OCI-LY1 (cell line): ENCODE measurements around the gene ITGA4.

ENCODE experiments used
- H2AFZ ChIP-seq: fragments of 200-600 bp; sonication (generic), shearing (Covaris generic); 2 replicates; pipeline ENCODE4 v1.6.0; 2014; ENCODE audit warnings: antibody characterized with exemption, mild to moderate bottlenecking, low read length
- H3F3A ChIP-seq: fragments of 200-600 bp; sonication (generic), shearing (Covaris generic); 2 replicates; pipeline ENCODE4 v1.6.0; 2014; ENCODE audit warnings: mild to moderate bottlenecking, antibody characterized with exemption, low read length, moderate library complexity; ENCODE audit not compliant: insufficient read depth
- H3K27ac ChIP-seq: fragments of 200-600 bp; sonication (generic); 2 replicates; pipeline ENCODE4 v1.5.1; 2014; ENCODE audit warnings: low read length, mixed run types, mild to moderate bottlenecking, low read depth; ENCODE audit not compliant: poor library complexity, severe bottlenecking
- H3K27me3 ChIP-seq: fragments of 200-600 bp; sonication (generic); 2 replicates; pipeline ENCODE4 v1.6.0; 2014; ENCODE audit warnings: antibody characterized with exemption, mild to moderate bottlenecking, low read length, moderate library complexity; ENCODE audit not compliant: insufficient read depth
- H3K36me3 ChIP-seq: fragments of 200-600 bp; sonication (generic); 2 replicates; pipeline ENCODE4 v1.6.1; 2014; ENCODE audit warnings: mild to moderate bottlenecking, antibody characterized with exemption, low read length, moderate library complexity, mixed read lengths; ENCODE audit not compliant: insufficient read depth
- H3K4me1 ChIP-seq: fragments of 200-600 bp; sonication (generic); 2 replicates; pipeline ENCODE4 v1.5.1; 2014; ENCODE audit warnings: mild to moderate bottlenecking, low read length, moderate library complexity; ENCODE audit not compliant: insufficient read depth, severe bottlenecking
- H3K4me2 ChIP-seq: fragments of 200-600 bp; sonication (generic), shearing (Covaris generic); 2 replicates; pipeline ENCODE4 v1.6.1; 2014; ENCODE audit warnings: low read length
- H3K4me3 ChIP-seq: fragments of 200-600 bp; sonication (generic); 2 replicates; pipeline ENCODE4 v1.5.1; 2014; ENCODE audit warnings: low read length, low read depth, mild to moderate bottlenecking, mixed read lengths; ENCODE audit not compliant: poor library complexity, severe bottlenecking
- H3K79me2 ChIP-seq: fragments of 200-600 bp; shearing (Covaris generic); 2 replicates; pipeline ENCODE4 v1.6.1; 2016; ENCODE audit warnings: mixed run types, low read length, mixed read lengths; ENCODE audit not compliant: insufficient read depth
- H3K9ac ChIP-seq: fragments of 200-600 bp; sonication (generic), shearing (Covaris generic); 2 replicates; pipeline ENCODE4 v1.6.1; 2014; ENCODE audit warnings: mild to moderate bottlenecking, low read length, mixed read lengths
- H3K9me2 ChIP-seq: fragments of 200-600 bp; sonication (generic), shearing (Covaris generic); 2 replicates; pipeline ENCODE4 v1.6.1; 2014; ENCODE audit warnings: low read depth, mild to moderate bottlenecking, low read length, mixed read lengths
- H3K9me3 ChIP-seq: fragments of 200-600 bp; shearing (Covaris generic); 2 replicates; pipeline ENCODE4 v1.6.1; 2014; ENCODE audit warnings: low read length, mixed read lengths
- H4K20me1 ChIP-seq: fragments of 200-600 bp; sonication (generic), shearing (Covaris generic); 2 replicates; pipeline ENCODE4 v1.6.0; 2016; ENCODE audit warnings: mild to moderate bottlenecking, low read length; ENCODE audit not compliant: insufficient read depth
- EZH2 ChIP-seq: fragments of 200-600 bp; sonication (generic), shearing (Covaris generic); IDR thresholded peaks from 2 replicates; pipeline ENCODE4 v1.8.0; 2017; ENCODE audit warnings: borderline replicate concordance, mixed run types, mild to moderate bottlenecking, antibody characterized with exemption, low read length, moderate library complexity, mixed read lengths
- TF ChIP-seq, protein P1 (sequence below): fragments of 200-600 bp; sonication (generic), shearing (Covaris generic); IDR thresholded peaks from 2 replicates; pipeline ENCODE4 v1.5.1; 2017; ENCODE audit warnings: mild to moderate bottlenecking, antibody characterized with exemption, low read length, moderate library complexity, mixed read lengths

ITGA4 gene

GRCh38 chr2:181467966-181468707 is 11.0 kb downstream of the ITGA4 start:
- Histone ChIP-seq H3K4me3 (no peak overlapping the region), H3K79me2 (peaks cover 73% of the 10 kb centered on the region), H3K9me3 (no peaks in the 10 kb centered on the region), H3K27me3 (no peaks in the 10 kb centered on the region), H3K27ac (no peak overlapping the region), H3K36me3 (peaks cover 34% of the 10 kb centered on the region), H3K9ac (no peak overlapping the region), H4K20me1 (no peaks in the 10 kb centered on the region; the same call in 1 of the 2 replicates), H3F3A (no peaks in the 10 kb centered on the region), H3K4me2 (no peak overlapping the region), H3K4me1 (peaks cover 27% of the 10 kb centered on the region), H3K9me2 (no peaks in the 10 kb centered on the region), H2AFZ (no peak overlapping the region)
- no peak for TF ChIP-seq EZH2
- TF ChIP-seq, protein P1, sequence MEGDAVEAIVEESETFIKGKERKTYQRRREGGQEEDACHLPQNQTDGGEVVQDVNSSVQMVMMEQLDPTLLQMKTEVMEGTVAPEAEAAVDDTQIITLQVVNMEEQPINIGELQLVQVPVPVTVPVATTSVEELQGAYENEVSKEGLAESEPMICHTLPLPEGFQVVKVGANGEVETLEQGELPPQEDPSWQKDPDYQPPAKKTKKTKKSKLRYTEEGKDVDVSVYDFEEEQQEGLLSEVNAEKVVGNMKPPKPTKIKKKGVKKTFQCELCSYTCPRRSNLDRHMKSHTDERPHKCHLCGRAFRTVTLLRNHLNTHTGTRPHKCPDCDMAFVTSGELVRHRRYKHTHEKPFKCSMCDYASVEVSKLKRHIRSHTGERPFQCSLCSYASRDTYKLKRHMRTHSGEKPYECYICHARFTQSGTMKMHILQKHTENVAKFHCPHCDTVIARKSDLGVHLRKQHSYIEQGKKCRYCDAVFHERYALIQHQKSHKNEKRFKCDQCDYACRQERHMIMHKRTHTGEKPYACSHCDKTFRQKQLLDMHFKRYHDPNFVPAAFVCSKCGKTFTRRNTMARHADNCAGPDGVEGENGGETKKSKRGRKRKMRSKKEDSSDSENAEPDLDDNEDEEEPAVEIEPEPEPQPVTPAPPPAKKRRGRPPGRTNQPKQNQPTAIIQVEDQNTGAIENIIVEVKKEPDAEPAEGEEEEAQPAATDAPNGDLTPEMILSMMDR, result no peak

DNA sequence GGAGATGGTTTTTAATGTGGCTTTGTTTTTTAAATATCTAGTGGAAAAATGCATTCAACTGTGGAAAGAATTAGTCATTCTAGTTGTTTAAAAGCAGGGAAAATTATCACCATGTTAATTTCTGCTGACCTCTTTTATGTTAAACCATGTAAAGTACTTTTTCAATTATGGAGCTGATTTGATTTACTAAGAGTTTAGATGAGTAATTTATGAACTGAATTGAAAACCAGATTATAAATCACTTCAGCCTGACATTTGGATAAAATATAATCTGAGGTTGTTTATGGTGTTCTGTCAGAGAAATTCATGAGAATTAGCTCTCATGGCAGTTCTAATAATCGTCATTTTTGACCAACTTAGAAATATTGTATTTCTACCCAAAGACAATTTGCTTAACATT is 11.6 kb downstream of the ITGA4 start:
- Histone ChIP-seq H3K27me3 (no peaks in the 10 kb centered on the region), H3K4me1 (peaks cover 27% of the 10 kb centered on the region), H3K4me2 (no peak overlapping the region), H3K9me3 (no peaks in the 10 kb centered on the region), H3K79me2 (peaks cover 69% of the 10 kb centered on the region), H4K20me1 (no peaks in the 10 kb centered on the region; the same call in 1 of the 2 replicates), H2AFZ (no peak overlapping the region), H3K9me2 (no peaks in the 10 kb centered on the region), H3K4me3 (no peak overlapping the region), H3K36me3 (peaks cover 40% of the 10 kb centered on the region), H3K9ac (no peak overlapping the region), H3F3A (no peaks in the 10 kb centered on the region), H3K27ac (no peak overlapping the region)
- TF ChIP-seq, protein P1, result no peak
- no peak for TF ChIP-seq EZH2

DNA sequence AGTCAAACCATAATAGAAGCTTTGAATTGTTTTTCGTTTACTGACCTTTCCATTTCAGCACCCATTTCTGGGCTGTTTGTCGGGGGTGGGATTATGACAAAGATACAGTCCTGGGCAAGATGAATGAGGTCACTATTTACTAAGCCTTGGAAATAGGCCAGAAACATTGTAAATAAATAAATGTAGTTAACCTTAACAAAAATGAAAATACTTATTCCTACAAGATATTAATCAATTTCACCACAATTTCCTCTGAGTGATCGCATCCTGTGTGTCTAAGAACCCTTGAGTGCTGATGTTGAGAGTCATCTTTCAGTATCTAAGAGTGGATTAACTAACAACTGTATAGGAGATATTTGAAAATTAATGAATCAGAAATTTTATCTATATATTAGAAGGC is 14.0 kb downstream of the ITGA4 start:
- peaks cover 65% of the 10 kb centered on the region for H3K36me3 ChIP-seq
- H2AFZ ChIP-seq, result no peak overlapping the region
- TF ChIP-seq EZH2, result no peak
- TF ChIP-seq, protein P1, result no peak
- no peak overlapping the region for H3K4me2 ChIP-seq
- no peaks in the 10 kb centered on the region for H3K9me3 ChIP-seq
- no peaks in the 10 kb centered on the region for H3F3A ChIP-seq
- peaks cover 3% of the 10 kb centered on the region for H3K4me1 ChIP-seq
- H3K27ac ChIP-seq, result no peak overlapping the region
- no peak overlapping the region for H3K9ac ChIP-seq
- no peak overlapping the region for H3K4me3 ChIP-seq
- no peaks in the 10 kb centered on the region for H3K27me3 ChIP-seq
- no peaks in the 10 kb centered on the region; the same call in 1 of the 2 replicates for H4K20me1 ChIP-seq
- H3K79me2 ChIP-seq, result peaks cover 50% of the 10 kb centered on the region
- H3K9me2 ChIP-seq, result no peaks in the 10 kb centered on the region
